Right renal cortex interstitium (tissue), 3 donors: ENCODE measurements around the gene PRR35. TPM values are rescaled to one million over a fixed set of nuclear protein-coding genes. Genes with fewer than 3 reads are reported as not detected.

Experiments used
- DNase-seq, 3 donors: peaks; one replicate each; pipeline ENCODE4 v3.0.0-alpha.2; 2013; ENCODE audit warnings: low read depth in 3 of 3, low spot score in 2 of 3
- polyA plus RNA-seq, 3 donors: library from polyadenylated mRNA; unstranded; fragments of 120-200 nt; gene quantifications; one replicate each; pipeline ENCODE4 v1.2.1, GENCODE V29; 2013; ENCODE audit not compliant: insufficient read length in 3 of 3

Gene PRR35
- polyA plus RNA-seq, 3 donors, result 7.4 to 8.6 (median 7.5) TPM

GRCh38 chr16:546909-547770 is 13.1 kb upstream of the PRR35 start:
- DNase-seq, result no peak

- no peak for DNase-seq
These were observed 11.6 kb upstream of the PRR35 start for GRCh38 chr16:548586-548985.

DNA sequence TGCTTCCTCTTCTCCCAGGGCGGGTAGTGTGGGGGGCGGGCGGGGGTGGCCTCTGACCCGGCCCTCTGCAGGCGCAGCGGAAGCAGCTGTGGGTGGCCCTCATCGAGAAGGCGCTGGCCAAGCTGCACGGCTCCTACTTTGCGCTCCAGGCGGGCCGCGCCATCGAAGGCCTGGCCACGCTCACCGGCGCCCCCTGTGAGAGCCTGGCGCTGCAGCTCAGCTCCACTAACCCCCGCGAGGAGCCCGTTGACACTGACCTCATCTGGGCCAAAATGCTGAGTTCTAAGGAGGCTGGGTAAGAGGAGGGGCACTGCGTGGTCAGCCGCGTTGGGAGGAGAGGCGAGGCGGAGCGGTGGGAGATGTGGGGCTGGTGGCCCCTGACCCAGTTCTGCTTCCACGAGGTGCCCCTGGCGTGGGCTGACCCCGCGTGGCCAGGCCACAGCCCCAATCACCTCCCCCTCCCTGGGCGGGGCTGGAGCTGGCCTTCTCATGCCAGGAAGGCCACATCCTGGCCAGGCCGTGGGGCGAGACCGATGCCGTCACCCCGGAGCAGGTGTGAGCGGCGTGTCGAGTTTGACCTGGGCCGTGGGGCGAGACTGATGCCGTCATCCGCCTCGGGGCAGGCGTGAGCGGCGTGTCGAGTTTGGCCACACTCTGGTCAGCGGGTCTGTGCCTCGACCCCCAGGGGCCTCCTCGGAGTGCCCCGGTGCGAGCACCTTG is 10.5 kb upstream of the PRR35 start:
- no peak for DNase-seq

- DNase-seq, result no peak
These were observed 9.0 kb upstream of the PRR35 start for GRCh38 chr16:551210-551609.

DNA sequence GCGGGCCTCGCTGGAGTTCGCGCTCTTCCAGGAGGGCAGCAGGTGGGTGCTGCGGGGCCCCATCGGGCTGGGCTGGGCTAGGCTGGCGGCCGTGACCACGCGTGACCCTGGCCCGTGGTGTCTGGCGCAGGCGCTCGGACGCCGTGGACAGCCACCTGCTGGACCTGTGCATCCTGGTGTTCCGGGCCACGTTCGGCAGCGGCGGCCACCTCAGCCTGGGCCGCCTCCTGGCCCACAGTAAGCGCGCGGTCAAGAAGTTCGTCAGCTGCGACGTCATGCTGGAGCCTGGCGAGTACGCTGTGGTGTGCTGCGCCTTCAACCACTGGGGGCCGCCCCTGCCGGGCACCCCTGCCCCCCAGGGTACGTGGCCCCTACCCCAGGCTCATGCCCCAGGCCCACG is 8.0 kb upstream of the PRR35 start:
- DNase-seq, result no peak

GRCh38 chr16:553601-554296 is 6.4 kb upstream of the PRR35 start:
- DNase-seq, result no peak

- DNase-seq, result no peak
These were observed 5.9 kb upstream of the PRR35 start for GRCh38 chr16:554297-554621.

DNA sequence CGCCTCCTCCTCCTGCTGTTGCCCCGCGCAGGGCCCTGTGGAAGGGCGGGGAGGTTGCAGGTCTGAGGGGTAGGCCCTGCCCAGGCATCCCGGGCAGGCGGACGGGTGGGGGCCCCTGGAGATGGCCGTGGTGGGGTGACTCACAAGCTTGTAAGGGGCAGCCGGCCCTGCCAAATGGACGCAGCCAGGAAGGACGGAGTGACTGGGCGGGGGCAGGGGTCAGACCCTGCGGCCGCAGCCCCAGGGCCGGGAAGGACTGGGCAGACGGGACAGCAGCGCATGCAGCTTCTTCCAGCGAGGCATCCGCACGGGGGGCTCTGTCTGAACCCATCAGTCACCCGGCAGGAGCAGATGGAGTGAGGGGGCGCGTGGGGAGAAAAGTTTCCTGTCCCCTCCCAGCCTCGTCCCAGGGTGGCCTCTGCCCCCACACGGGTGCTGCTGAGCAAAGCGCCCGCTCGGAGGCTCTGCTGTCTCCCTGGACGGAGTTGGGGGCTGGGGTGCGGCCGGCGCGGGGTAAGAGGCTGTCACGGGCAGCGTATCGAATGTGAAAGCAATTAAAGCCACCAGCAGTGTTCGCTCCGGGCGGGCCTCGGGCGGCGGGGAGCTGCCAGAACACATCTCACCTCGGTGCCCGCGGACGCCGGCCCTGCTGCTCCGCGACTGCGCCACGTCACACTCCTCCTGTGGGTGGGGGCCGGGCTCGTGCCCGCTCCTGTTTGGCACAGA is 5.4 kb upstream of the PRR35 start:
- no peak for DNase-seq

- DNase-seq, result no peak
These were observed 4.4 kb upstream of the PRR35 start for GRCh38 chr16:555528-556473.

GRCh38 chr16:556474-557173 is 3.6 kb upstream of the PRR35 start:
- no peak for DNase-seq

- DNase-seq, result no peak
These were observed 2.5 kb upstream of the PRR35 start for GRCh38 chr16:557463-558297.

- DNase-seq, result no peak
These were observed 1.7 kb upstream of the PRR35 start for GRCh38 chr16:558298-559020.

GRCh38 chr16:559021-559380 is 1.2 kb upstream of the PRR35 start:
- DNase-seq, result no peak

DNA sequence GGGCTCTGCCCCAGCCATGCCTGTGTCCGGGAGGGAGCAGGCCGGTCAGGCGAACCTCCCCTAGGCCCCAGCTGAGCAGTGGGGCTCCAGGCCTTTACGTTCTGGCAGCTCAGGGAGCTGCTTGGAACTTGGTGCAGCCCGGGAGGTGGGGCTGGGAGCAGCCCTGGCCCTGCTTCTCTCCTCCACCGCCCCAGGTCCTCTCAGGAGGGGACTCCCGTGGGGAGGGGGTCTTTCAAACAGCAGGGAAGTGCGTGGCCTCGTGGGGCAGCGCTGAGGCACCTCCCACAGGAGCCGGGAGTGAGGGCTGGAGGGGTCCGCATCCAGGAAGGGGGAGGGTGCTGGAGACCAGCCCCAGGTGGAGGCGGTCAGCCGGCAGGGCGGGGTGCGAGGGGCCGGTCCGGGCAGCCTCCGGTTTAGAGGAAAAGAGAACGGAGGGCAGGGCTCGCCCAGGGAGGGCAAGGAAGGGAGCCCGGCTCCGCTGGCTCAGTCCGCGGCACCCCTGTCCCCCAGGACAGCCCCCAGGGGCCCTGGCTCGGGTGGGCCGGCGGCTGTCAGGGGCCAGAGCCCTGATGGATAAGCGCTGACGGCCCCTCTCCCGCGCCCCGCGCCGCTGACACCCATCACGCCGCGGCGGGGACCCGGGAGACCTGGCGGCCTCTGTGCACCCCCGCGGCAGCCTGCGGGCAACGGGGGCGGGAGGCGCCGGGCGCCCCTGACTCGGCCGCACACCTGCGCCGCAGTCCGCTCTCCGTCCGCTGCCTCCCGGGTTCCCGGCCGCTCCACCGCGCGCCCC is 587 bp upstream of the PRR35 start:
- no peak for DNase-seq

GRCh38 chr16:560701-561412 is 663 bp downstream of the PRR35 start:
- DNase-seq, result no peak

- no peak for DNase-seq
These were observed 1.2 kb downstream of the PRR35 start for GRCh38 chr16:561413-561794.
